ENCODE results near the gene CST3. TPM values are rescaled to one million over a fixed set of nuclear protein-coding genes. Genes with fewer than 3 reads are reported as not detected.
A peak's percentile ranks its signal among the peaks of the same experiment; 100 is the strongest.

The CST3 gene
- total RNA-seq, 4 donors from 2014 or later = 870 to 2,325 (median 1,540) TPM

- peak overlapping the region in 1 of 4 donors; percentile 99 for H3K4me3 ChIP-seq
- TF ChIP-seq CTCF (IDR thresholded peaks at IDR 0.05) (no peak), POLR2A (IDR thresholded peaks at IDR 0.05) (no peak), EP300 (IDR thresholded peaks at IDR 0.05) (no peak)
- peaks cover 0 to 38% (median 0%) of the 10 kb centered on the region in 3 donors for H3K36me3 ChIP-seq
- no peaks in the 10 kb centered on the region for H3K27me3 ChIP-seq
- no peak for DNase-seq (ENCODE audit: low spot score in 2 of 2)
- H3K4me1 ChIP-seq = peaks cover 0 to 76% (median 13%) of the 10 kb centered on the region in 4 donors
- H3K27ac ChIP-seq = peak overlapping the region in 3 of 4 donors; percentile 48 to 99 (median 67)
- no peaks in the 10 kb centered on the region for H3K9me3 ChIP-seq
- 73 to 78% methylated on average over 8 of the region's 8 CpGs for WGBS, 2 donors
Observed at GRCh38 chr20:23634044-23634801, 3.5 kb downstream of the CST3 start.

- DNase-seq (ENCODE audit: low spot score in 2 of 2) = no peak
- WGBS, 2 donors = 71% methylated on average over 8 of the region's 8 CpGs
- Histone ChIP-seq H3K36me3 (peaks cover 0 to 38% (median 0%) of the 10 kb centered on the region in 3 donors), H3K27ac (peak overlapping the region in 2 of 4 donors; percentile 60 to 99), H3K9me3 (no peaks in the 10 kb centered on the region), H3K4me3 (no peak overlapping the region), H3K4me1 (peaks cover 0 to 74% (median 16%) of the 10 kb centered on the region in 4 donors), H3K27me3 (no peaks in the 10 kb centered on the region)
- TF ChIP-seq CTCF (IDR thresholded peaks at IDR 0.05) = no peak
- no peak for TF ChIP-seq POLR2A (IDR thresholded peaks at IDR 0.05)
- no peak for TF ChIP-seq EP300 (IDR thresholded peaks at IDR 0.05)
Observed at GRCh38 chr20:23632711-23633573, 4.8 kb downstream of the CST3 start.

GRCh38 chr20:23631981-23632710 is 5.6 kb downstream of the CST3 start:
- H3K4me1 ChIP-seq = peaks cover 0 to 73% (median 16%) of the 10 kb centered on the region in 4 donors
- peaks cover 0 to 38% (median 0%) of the 10 kb centered on the region in 3 donors for H3K36me3 ChIP-seq
- TF ChIP-seq POLR2A (IDR thresholded peaks at IDR 0.05) (no peak), EP300 (IDR thresholded peaks at IDR 0.05) (peak in 1 of 2 donors; percentile 30)
- H3K4me3 ChIP-seq = no peak overlapping the region
- H3K9me3 ChIP-seq = no peaks in the 10 kb centered on the region
- WGBS, 2 donors = 70 to 73% methylated on average over 10 to 12 of the region's 12 CpGs
- H3K27ac ChIP-seq = peak overlapping the region in 3 of 4 donors; percentile 42 to 99 (median 60)
- no peak for DNase-seq (ENCODE audit: low spot score in 2 of 2)
- H3K27me3 ChIP-seq = no peaks in the 10 kb centered on the region

- Histone ChIP-seq H3K9me3 (no peaks in the 10 kb centered on the region), H3K27me3 (no peaks in the 10 kb centered on the region), H3K27ac (peak overlapping the region in 2 of 4 donors; percentile 60 to 99), H3K36me3 (peaks cover 0 to 38% (median 0%) of the 10 kb centered on the region in 3 donors), H3K4me1 (peaks cover 0 to 74% (median 16%) of the 10 kb centered on the region in 4 donors), H3K4me3 (no peak overlapping the region)
- no peak for DNase-seq (ENCODE audit: low spot score in 2 of 2)
- 88 to 93% methylated on average over 9 of the region's 9 CpGs for WGBS, 2 donors
- TF ChIP-seq CTCF (IDR thresholded peaks at IDR 0.05) (no peak), EP300 (IDR thresholded peaks at IDR 0.05) (no peak), POLR2A (IDR thresholded peaks at IDR 0.05) (no peak)
Observed at GRCh38 chr20:23631226-23631822, 6.4 kb downstream of the CST3 start.

GRCh38 chr20:23630392-23630849 is 7.3 kb downstream of the CST3 start:
- peaks cover 0 to 74% (median 15%) of the 10 kb centered on the region in 4 donors for H3K4me1 ChIP-seq
- no peak for DNase-seq (ENCODE audit: low spot score in 2 of 2)
- no peak for TF ChIP-seq CTCF (IDR thresholded peaks at IDR 0.05)
- TF ChIP-seq EP300 (IDR thresholded peaks at IDR 0.05) = no peak
- TF ChIP-seq POLR2A (IDR thresholded peaks at IDR 0.05) = no peak

More at GRCh38 chr20:23630392-23630849, 7.3 kb downstream of the CST3 start:
- Histone ChIP-seq H3K36me3 (peaks cover 0 to 38% (median 0%) of the 10 kb centered on the region in 3 donors), H3K4me3 (no peak overlapping the region), H3K27me3 (no peaks in the 10 kb centered on the region), H3K9me3 (no peaks in the 10 kb centered on the region), H3K27ac (peak overlapping the region in 3 of 4 donors; percentile 37 to 99 (median 84))
- WGBS, 2 donors = 87 to 93% methylated on average over 4 of the region's 4 CpGs
